Erythroblast (primary cell): ENCODE measurements around the gene STXBP2.

Source experiments
- GATA1 ChIP-seq: IDR thresholded peaks from 2 replicates; pipeline ENCODE4 v1.6.1; 2011; ENCODE audit warnings: low read depth, mild to moderate bottlenecking, control low read depth, low read length, moderate library complexity
- POLR2A ChIP-seq: IDR thresholded peaks from 2 replicates; pipeline ENCODE4 v1.6.1; 2011; ENCODE audit warnings: mild to moderate bottlenecking, low read length

DNA sequence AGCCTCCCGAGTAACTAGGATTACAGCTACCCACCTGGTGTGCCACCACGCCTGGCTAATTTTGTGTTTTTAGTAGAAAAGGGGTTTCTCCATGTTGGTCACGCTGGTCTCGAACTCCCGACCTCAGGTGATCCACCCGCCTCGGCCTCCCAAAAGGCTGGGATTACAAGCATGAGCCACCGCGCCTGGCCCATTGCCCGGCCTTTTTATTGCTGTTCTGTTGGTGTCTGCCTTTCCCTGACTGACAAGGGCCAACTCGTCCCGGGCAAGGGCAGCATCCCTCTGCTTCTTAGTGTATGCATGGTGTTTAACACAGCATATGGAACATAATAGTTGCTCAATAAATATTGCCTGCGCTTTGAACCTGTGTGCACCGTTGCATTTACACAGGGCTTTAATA, 25.7 kb downstream of the STXBP2 start:
- TF ChIP-seq POLR2A (no peak), GATA1 (no peak)
